Naive thymus-derived CD4-positive, alpha-beta T cell (primary cell): ENCODE data around the gene ELL3. TPM values are rescaled to one million over a fixed set of nuclear protein-coding genes. Genes with fewer than 3 reads are reported as not detected.

Experiments used
- ATAC-seq: fragments of 150-1000 bp; cut with Tn5 transposase; 2 replicates; pipeline ENCODE4 v1.10.0; 2021; ENCODE audit warnings: mild to moderate bottlenecking, moderate library complexity
- CTCF ChIA-PET: fragments of 350-600 bp; sonication (Branson Sonifier 250); formaldehyde crosslinking; loops from one replicate; lab custom pipeline; 2021; ENCODE audit warnings: antibody characterized with exemption; lab: Charles Lee
- POLR2A ChIA-PET: fragments of 350-600 bp; sonication (Branson Sonifier 250); formaldehyde crosslinking; loops from one replicate; lab custom pipeline; 2021; ENCODE audit warnings: antibody characterized with exemption, inconsistent platforms; lab: Charles Lee
- DNase-seq, 9 donors: peaks; one replicate each; pipeline versions ENCODE4 v3.0.0 to v3.0.0-alpha.2; 2020 to 2022; ENCODE audit warnings: mixed read lengths in 1 of 9
- H3K27ac ChIP-seq: one replicate; pipeline ENCODE4 v1.7.0; 2013; ENCODE audit warnings: mild to moderate bottlenecking, low read depth, low read length, moderate library complexity
- H3K27me3 ChIP-seq, 2 donors: one replicate each; pipeline ENCODE4 v1.7.0; 2013; ENCODE audit warnings: low read length in 2 of 2, mild to moderate bottlenecking in 2 of 2, moderate library complexity in 2 of 2; ENCODE audit not compliant: control insufficient read depth in 2 of 2, insufficient read depth in 2 of 2
- H3K36me3 ChIP-seq, 3 experiments: 1 replicate in 2 of 3; 2 replicates in 1 of 3; pipeline ENCODE4 v1.7.0; 2013; ENCODE audit warnings: low read length in 3 of 3, mild to moderate bottlenecking in 3 of 3, moderate library complexity in 1 of 3; ENCODE audit not compliant: insufficient read depth in 3 of 3, control insufficient read depth in 2 of 3
- H3K4me1 ChIP-seq, 2 donors: one replicate each; pipeline ENCODE4 v1.7.0; 2013; ENCODE audit warnings: low read length in 2 of 2, mild to moderate bottlenecking in 2 of 2, moderate library complexity in 1 of 2; ENCODE audit not compliant: control insufficient read depth in 2 of 2, insufficient read depth in 2 of 2
- H3K4me3 ChIP-seq: 2 replicates; pipeline ENCODE4 v1.7.0; 2013; ENCODE audit warnings: mild to moderate bottlenecking, low read length
- H3K9me3 ChIP-seq, 3 experiments: 1 replicate in 2 of 3; 2 replicates in 1 of 3; pipeline ENCODE4 v1.7.0; 2013; ENCODE audit warnings: low read length in 3 of 3; ENCODE audit not compliant: control insufficient read depth in 2 of 3
- H3K27ac Mint-ChIP-seq, 9 donors: one replicate each; pipeline ENCODE4 v1.8.0; 2020 to 2022; ENCODE audit warnings: mixed read lengths in 9 of 9, mild to moderate bottlenecking in 8 of 9, moderate library complexity in 5 of 9, inconsistent platforms in 2 of 9
- H3K27me3 Mint-ChIP-seq, 5 donors: one replicate each; pipeline ENCODE4 v1.8.0; 2021 to 2022; ENCODE audit warnings: mixed read lengths in 5 of 5, mild to moderate bottlenecking in 1 of 5
- H3K36me3 Mint-ChIP-seq, 5 donors: one replicate each; pipeline ENCODE4 v1.8.0; 2020 to 2022; ENCODE audit warnings: mixed read lengths in 5 of 5, mild to moderate bottlenecking in 3 of 5, inconsistent platforms in 1 of 5
- H3K4me1 Mint-ChIP-seq, 7 donors: one replicate each; pipeline ENCODE4 v1.8.0; 2020 to 2022; ENCODE audit warnings: mixed read lengths in 7 of 7, mild to moderate bottlenecking in 3 of 7, inconsistent platforms in 1 of 7
- H3K4me3 Mint-ChIP-seq, 10 donors: one replicate each; pipeline ENCODE4 v1.8.0; 2020 to 2022; ENCODE audit warnings: mild to moderate bottlenecking in 10 of 10, mixed read lengths in 10 of 10, moderate library complexity in 6 of 10, inconsistent platforms in 2 of 10
- H3K9me3 Mint-ChIP-seq, 11 donors: one replicate each; pipeline ENCODE4 v1.8.0; 2020 to 2022; ENCODE audit warnings: mixed read lengths in 11 of 11, mild to moderate bottlenecking in 4 of 11, inconsistent platforms in 1 of 11, moderate library complexity in 1 of 11
- intact Hi-C, 2 donors: fragments of 100-400 bp; cut with micrococcal nuclease; formaldehyde crosslinking; loops; one replicate each; pipeline ENCODE4 v1.15.1; 2023
- polyA plus RNA-seq, 2 donors: library from polyadenylated mRNA; unstranded; fragments of 300-500 nt; fragmentation: Illumina TruSeq; gene quantifications; one replicate each; pipeline ENCODE4 v1.2.3, GENCODE V29; 2021
- total RNA-seq, 6 experiments: library from RNA in 5 of 6; stranded (reverse) in 5 of 6; gene quantifications; 1 replicate in 5 of 6; 2 replicates in 1 of 6; pipeline ENCODE4 v1.2.3 and lab custom pipeline; 2021 to 2026

The ELL3 gene
- total and polyA plus RNA-seq, 7 experiments from 2014 or later = 1.8 to 4.9 (median 2.0) TPM

DNA sequence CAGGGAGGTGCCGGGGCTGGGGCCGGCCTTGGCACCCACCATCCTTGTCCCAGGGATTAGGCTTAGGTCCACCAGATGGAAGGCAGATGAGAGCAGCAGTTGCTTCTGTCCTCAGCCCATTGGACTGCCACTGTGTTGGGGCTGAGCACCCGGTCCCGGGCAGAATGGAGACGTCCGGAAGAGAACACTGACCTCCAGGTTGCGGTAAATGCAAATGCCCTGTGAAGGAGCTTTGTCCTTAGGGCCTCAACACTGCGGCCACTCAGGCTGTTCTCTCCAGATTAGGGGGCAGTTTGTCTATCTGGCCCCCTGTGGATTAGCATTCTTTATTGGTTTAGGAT lies 23.1 kb upstream of the ELL3 start, which contains the start of gene SERINC4:
TSS of gene SERINC4 (minus strand) at position 276 of the 341 bp plus-strand sequence. CDS start at position 42, 234 bp downstream.
- H3K9me3 Mint-ChIP-seq = no peaks in the 10 kb centered on the region
- intact Hi-C loops = loop anchor here (1.0 to 10.0 kb wide), 9 partner anchors 8 to 1305 kb away; partner anchors contain the start of genes MFAP1 (in 2 of the 2), SERF2 (in 2 of the 2), ELL3 (in 1 of the 2) and PDIA3 (in 1 of the 2)
- H3K36me3 Mint-ChIP-seq = peaks cover 12 to 47% (median 45%) of the 10 kb centered on the region in 5 donors
- peaks cover 27 to 60% (median 55%) of the 10 kb centered on the region in 7 donors for H3K4me1 Mint-ChIP-seq
- Histone ChIP-seq H3K4me1 (peaks cover 15 to 19% of the 10 kb centered on the region in 2 donors), H3K27ac (peak within 1 kb of the TSS; percentile 85), H3K27me3 (no peaks in the 10 kb centered on the region), H3K36me3 (peaks cover 9 to 65% (median 12%) of the 10 kb centered on the region in 3 experiments), H3K4me3 (peak within 1 kb of the TSS; percentile 98), H3K9me3 (no peaks in the 10 kb centered on the region)
- POLR2A ChIA-PET = interaction anchor here (1.0 to 2.5 kb wide), 10 partner anchors 9 to 53 kb away, joined by 3 to 29 read pairs (median 10); partner anchors contain the start of genes ELL3, MFAP1, PDIA3 and SERF2
- H3K4me3 Mint-ChIP-seq = peak within 1 kb of the TSS; percentile 89 to 100 (median 99)
- peak within 1 kb of the TSS; percentile 94 to 100 (median 97) for H3K27ac Mint-ChIP-seq
- CTCF ChIA-PET = interaction anchor here (1.7 kb wide), 1 partner anchor 23 kb away, joined by 6 read pairs; the partner anchor contains the start of gene ELL3
- DNase-seq (no peak), ATAC-seq (no peak)
- H3K27me3 Mint-ChIP-seq = no peaks in the 10 kb centered on the region

DNA sequence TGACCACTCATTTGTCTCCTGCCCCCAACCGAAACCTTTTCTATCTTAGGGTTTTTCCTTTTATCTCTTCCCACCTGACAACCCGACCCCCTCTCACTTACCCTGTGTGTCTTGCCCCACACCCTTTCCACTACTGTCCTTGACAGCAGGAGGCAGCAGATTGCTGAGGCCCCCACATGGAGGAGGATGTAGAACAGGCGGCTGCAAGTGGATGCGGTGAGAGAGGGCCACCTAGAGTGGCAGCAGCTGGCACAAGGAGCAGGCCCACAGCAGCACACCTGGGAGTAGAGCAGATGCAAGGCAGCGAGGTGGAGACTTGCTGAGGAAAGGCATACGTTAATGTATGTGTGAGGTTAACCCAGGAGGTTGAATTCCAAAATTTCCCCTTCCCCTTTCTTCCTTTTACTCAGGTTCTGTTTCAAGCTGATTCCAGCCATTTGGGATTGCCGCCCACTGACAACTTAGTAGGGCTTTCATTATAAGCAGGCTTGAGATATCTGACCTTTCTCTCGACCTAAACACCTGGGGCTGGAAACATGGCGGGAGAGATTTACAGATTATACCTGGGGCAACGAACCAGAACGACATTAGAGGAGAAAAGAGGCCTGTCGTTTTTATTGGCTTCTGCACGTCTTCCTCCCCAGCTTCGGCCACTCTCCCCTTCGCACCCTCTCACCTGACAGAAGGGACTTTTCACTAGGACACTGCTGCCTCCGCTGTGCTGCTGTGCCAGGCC lies 22.6 kb upstream of the ELL3 start:
- H3K9me3 ChIP-seq = no peaks in the 10 kb centered on the region
- H3K27me3 ChIP-seq = no peaks in the 10 kb centered on the region
- H3K27ac ChIP-seq = peak overlapping the region; percentile 85
- H3K4me1 ChIP-seq = peaks cover 15 to 25% of the 10 kb centered on the region in 2 donors
- Mint-ChIP-seq H3K9me3 (no peaks in the 10 kb centered on the region), H3K27ac (peak overlapping the region; percentile 72 to 100 (median 95)), H3K27me3 (no peaks in the 10 kb centered on the region), H3K4me1 (peaks cover 32 to 65% (median 60%) of the 10 kb centered on the region in 7 donors), H3K4me3 (peak overlapping the region in 9 of 10 donors; percentile 9 to 100 (median 48)), H3K36me3 (peaks cover 12 to 52% (median 51%) of the 10 kb centered on the region in 5 donors)
- no peak overlapping the region for H3K4me3 ChIP-seq
- ATAC-seq (no peak), DNase-seq (no peak)
- intact Hi-C loops = loop anchor here in 1 of 2 donors (10.0 kb wide), 1 partner anchor 1305 kb away; the partner anchor contains the start of genes SNAP23 and ZNF106
- CTCF ChIA-PET = interaction anchor here (1.7 kb wide), 1 partner anchor 23 kb away, joined by 6 read pairs; the partner anchor contains the start of gene ELL3
- peaks cover 9 to 65% (median 17%) of the 10 kb centered on the region in 3 experiments for H3K36me3 ChIP-seq
- POLR2A ChIA-PET = interaction anchor here (1.3 to 2.5 kb wide), 6 partner anchors 8 to 53 kb away, joined by 5 to 29 read pairs (median 17); partner anchors contain the start of genes ELL3, MFAP1, PDIA3 and SERF2

DNA sequence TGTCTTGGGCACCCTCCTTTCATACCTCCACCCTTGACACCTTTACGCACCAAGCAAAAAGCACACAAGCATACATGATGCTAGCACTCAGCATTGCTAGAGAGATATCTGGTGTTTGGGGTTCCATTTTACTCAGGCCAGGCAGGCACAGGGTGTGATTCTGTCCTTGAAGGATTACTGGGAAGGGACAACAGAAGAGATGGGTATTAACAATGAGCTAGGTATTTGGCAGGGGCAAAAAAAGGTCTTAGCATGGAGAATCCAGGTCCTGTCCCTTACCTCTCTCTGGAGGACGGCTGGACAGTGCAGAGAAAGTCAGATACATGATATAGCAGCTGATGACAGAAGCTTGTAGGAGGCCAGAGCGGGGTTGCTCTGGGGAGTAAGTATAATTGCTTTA lies 19.8 kb upstream of the ELL3 start:
- Histone ChIP-seq H3K27me3 (no peaks in the 10 kb centered on the region), H3K36me3 (peaks cover 9 to 69% (median 17%) of the 10 kb centered on the region in 3 experiments), H3K4me1 (peaks cover 24 to 35% of the 10 kb centered on the region in 2 donors), H3K27ac (no peak overlapping the region), H3K9me3 (no peaks in the 10 kb centered on the region), H3K4me3 (no peak overlapping the region)
- Mint-ChIP-seq H3K9me3 (no peaks in the 10 kb centered on the region), H3K27ac (peak overlapping the region in 7 of 9 donors; percentile 37 to 98 (median 74)), H3K27me3 (peaks cover 0 to 2% (median 0%) of the 10 kb centered on the region in 5 donors), H3K4me1 (peaks cover 52 to 85% (median 78%) of the 10 kb centered on the region in 7 donors), H3K36me3 (peaks cover 18 to 62% (median 52%) of the 10 kb centered on the region in 5 donors), H3K4me3 (peak overlapping the region in 2 of 10 donors; percentile 6 to 39)
- DNase-seq (no peak), ATAC-seq (no peak)
- CTCF ChIA-PET = interaction anchor here (0.6 kb wide), 1 partner anchor 1468 kb away, joined by 6 read pairs; no protein-coding TSS in a partner anchor
- intact Hi-C loops = loop anchor here in 1 of 2 donors (10.0 kb wide), 1 partner anchor 1302 kb away; the partner anchor contains the start of genes SNAP23 and ZNF106
- POLR2A ChIA-PET = interaction anchor here (0.7 to 2.2 kb wide), 7 partner anchors 8 to 1839 kb away, joined by 3 to 13 read pairs (median 5); partner anchors contain the start of genes ELL3 and MFAP1

DNA sequence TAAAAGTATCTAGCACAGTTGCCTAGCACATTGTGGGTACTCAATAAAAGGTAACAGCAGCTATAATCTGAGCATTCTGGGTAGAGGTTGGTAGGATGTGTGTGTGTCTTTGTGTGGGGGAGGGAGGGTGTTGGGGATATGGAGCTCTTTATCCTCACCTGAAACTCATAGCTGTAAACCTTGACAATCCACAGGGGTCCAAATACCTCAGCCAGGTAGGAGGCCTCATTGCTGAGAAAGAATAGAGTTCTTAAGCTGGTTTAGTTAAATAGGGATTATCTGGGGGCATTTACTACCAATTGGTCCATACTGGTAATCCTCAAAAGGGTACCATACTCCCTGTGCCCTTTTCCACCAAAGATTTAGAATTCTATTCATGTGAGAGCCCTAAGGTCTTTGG lies 19.2 kb upstream of the ELL3 start:
- Histone ChIP-seq H3K27me3 (no peaks in the 10 kb centered on the region), H3K9me3 (no peaks in the 10 kb centered on the region), H3K4me1 (peaks cover 18 to 31% of the 10 kb centered on the region in 2 donors), H3K4me3 (no peak overlapping the region), H3K27ac (peak overlapping the region; percentile 100), H3K36me3 (peaks cover 9 to 67% (median 16%) of the 10 kb centered on the region in 3 experiments)
- H3K27me3 Mint-ChIP-seq = peaks cover 0 to 2% (median 0%) of the 10 kb centered on the region in 5 donors
- peaks cover 18 to 60% (median 49%) of the 10 kb centered on the region in 5 donors for H3K36me3 Mint-ChIP-seq
- H3K9me3 Mint-ChIP-seq = no peaks in the 10 kb centered on the region
- peaks cover 49 to 82% (median 75%) of the 10 kb centered on the region in 7 donors for H3K4me1 Mint-ChIP-seq
- H3K27ac Mint-ChIP-seq = peak overlapping the region in 6 of 9 donors; percentile 32 to 98 (median 58)
- intact Hi-C loops = loop anchor here in 1 of 2 donors (10.0 kb wide), 1 partner anchor 1301 kb away; the partner anchor contains the start of genes SNAP23 and ZNF106
- ATAC-seq (no peak), DNase-seq (no peak)
- CTCF ChIA-PET = no interaction called here
- POLR2A ChIA-PET = interaction anchor here (0.6 to 5.6 kb wide), 6 partner anchors 8 to 46 kb away, joined by 3 to 42 read pairs (median 8); partner anchors contain the start of genes ELL3 and MFAP1
- peak overlapping the region in 3 of 10 donors; percentile 16 to 49 (median 39) for H3K4me3 Mint-ChIP-seq

DNA sequence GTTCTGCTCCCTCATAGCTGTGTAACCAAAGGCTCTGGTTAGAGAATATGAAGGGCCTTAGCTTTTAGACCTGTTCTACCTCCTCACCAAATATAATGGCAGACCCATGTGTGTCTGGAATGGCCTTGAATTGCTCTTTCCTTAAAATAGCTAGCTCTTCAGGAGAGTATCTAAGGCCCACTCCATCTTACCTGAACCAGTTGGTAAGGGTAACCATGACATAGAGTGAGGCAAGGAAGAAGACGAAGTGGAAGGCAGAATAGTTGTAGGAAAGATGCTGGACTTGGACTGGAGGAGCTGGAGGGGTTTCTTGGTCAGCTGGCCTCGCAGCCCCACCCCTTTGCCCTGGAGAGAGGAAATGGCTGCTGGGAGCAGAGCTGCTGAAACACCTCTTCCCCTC lies 18.4 kb upstream of the ELL3 start:
- DNase-seq (no peak), ATAC-seq (no peak)
- Mint-ChIP-seq H3K4me1 (peaks cover 43 to 74% (median 67%) of the 10 kb centered on the region in 7 donors), H3K9me3 (no peaks in the 10 kb centered on the region), H3K36me3 (peaks cover 14 to 53% (median 43%) of the 10 kb centered on the region in 5 donors), H3K27me3 (peaks cover 0 to 2% (median 0%) of the 10 kb centered on the region in 5 donors), H3K4me3 (peak overlapping the region in 6 of 10 donors; percentile 17 to 98 (median 71)), H3K27ac (peak overlapping the region in 7 of 9 donors; percentile 52 to 98 (median 79))
- H3K4me3 ChIP-seq = no peak overlapping the region
- H3K4me1 ChIP-seq = peaks cover 14 to 30% of the 10 kb centered on the region in 2 donors
- no peaks in the 10 kb centered on the region for H3K27me3 ChIP-seq
- no peaks in the 10 kb centered on the region for H3K9me3 ChIP-seq
- peak overlapping the region; percentile 100 for H3K27ac ChIP-seq
- POLR2A ChIA-PET = interaction anchor here (0.7 to 5.6 kb wide), 6 partner anchors 9 to 49 kb away, joined by 3 to 42 read pairs (median 8); partner anchors contain the start of genes ELL3, MFAP1 and PDIA3
- intact Hi-C loops = loop anchor here in 1 of 2 donors (10.0 kb wide), 1 partner anchor 1300 kb away; the partner anchor contains the start of genes SNAP23 and ZNF106
- peaks cover 9 to 64% (median 16%) of the 10 kb centered on the region in 3 experiments for H3K36me3 ChIP-seq
- CTCF ChIA-PET = interaction anchor here (2.0 kb wide), 1 partner anchor 19 kb away, joined by 5 read pairs; the partner anchor contains the start of gene ELL3
